HG02759 (cell line): ENCODE measurements around the gene C2orf49.
"Not testable (repeated sequence)": the region's sequence is repeated elsewhere in the genome, so short reads cannot be mapped to it uniquely, and the experiment has no call there.

Experiments
- ATAC-seq: cut with Tn5 transposase; IDR thresholded peaks from one replicate; pipeline ENCODE4 v1.9.1; 2021; ENCODE audit warnings: mild to moderate bottlenecking, moderate library complexity; ENCODE audit not compliant: unreplicated experiment

C2orf49 gene

DNA sequence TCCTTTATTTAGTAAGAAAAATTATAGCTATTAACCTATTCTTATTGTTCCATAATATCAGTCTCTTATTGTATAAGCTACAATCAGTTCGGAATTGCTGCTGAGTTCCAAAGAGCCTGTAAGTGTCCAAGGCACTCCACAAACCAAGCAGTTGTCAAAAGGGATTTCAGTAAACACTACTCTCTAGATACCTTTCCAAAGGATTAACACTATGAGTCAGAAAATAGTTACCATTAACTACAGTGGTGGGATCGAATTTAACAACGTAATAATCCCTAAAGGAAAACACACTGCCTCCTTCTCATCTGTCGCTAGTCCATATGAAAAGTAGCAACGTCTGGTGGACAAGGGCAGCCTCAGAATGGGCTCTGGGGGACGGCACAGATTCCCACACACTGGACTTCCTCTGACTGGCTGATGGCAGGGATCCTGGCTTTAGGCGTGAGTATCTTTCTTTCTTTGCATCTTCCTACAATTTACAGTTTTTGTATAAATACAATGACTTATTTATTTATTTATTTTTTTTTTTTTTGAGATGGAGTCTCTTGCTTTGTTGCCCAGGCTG lies 16.6 kb upstream of the C2orf49 start:
- ATAC-seq: no peak

DNA sequence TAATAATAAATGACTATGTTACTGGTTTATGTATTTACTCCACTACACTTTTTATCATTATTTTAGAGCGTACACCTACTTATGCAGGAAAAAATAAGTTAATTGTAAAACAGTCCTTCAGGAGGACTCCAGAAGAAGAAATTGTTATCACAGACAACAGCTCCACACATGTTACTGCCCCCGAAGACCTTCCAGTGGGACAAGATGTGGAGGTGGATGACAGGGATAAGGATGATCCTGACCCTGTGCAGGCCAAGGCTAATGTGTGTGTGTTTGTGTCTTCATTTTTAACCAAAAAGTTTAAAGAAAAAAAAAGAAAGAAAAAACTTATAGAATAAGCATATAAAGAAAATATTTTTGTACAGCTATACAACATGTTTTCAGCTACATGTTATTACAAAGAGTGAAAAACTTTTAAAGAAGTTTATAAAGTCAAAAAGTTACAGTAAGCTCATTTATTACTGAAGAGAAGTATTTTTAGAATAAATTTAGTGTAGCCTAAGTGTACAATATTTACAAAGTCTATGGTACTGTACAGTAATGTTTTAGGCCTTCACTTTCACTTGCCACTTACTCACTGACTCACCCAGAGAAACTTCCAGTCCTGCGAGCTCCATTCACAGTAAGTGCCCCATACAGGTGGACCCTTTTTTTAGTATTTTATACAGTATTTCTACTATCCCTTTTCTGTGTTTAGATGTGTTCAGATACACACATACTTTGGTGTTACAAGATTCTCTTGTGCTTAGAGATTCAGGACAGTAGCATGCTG lies 15.3 kb upstream of the C2orf49 start:
- ATAC-seq: no peak

DNA sequence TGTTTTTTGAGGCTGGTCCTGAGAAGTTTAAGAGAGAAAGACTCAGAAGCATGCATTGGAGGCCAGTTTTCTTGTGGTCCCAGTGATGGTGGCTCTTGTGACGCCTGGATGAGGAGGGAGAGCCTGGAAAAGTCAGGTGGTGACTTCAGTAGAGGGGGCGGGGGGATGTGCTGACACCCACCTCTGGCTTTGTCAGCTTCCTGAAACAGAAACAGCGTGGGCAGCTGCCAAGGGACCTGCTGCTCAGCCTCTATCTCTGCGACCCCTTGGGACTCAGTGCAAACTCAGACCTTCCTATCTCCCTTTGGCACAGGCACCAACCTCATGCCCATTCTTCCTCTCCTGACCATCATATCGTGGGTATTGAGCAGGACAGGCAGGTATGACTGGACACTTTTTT lies 14.2 kb upstream of the C2orf49 start:
- no peak for ATAC-seq

DNA sequence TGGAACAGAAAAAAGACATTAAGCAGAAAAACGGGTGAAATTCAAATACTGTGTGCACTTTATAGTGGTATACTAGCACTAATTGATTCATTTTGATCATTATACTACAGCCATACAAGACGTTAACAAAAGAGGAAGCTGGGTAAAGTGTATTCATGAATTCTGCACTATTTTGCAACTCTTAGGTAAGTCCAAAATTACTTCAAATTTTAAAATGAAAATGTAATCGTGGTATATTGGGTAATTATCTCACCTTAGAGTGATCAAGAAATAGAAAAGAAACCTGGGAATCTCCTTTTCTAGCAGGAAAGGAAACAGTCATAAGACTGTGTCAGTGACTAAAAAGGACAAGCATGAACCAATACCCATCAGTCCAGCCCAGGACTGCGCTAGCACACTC lies 13.2 kb upstream of the C2orf49 start:
- no peak for ATAC-seq

DNA sequence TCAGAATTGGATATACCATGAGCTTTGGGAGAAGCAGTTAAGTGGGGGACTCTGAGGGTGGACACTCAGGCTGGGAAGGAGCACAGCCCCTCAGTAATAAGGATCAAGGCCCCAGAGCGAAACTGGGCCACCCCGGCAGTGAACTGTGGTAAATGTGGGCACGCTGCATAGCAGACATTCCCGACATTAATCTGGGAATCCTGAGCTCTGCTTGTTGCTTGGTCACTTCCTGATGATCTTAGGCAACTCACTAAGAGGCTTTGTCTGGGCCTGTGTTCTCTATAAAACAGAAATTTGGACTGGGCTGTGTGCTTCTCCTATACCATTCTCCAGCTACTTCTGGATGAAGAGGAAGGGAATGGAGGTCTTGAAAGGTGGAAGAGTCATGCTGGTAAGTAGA lies 12.6 kb upstream of the C2orf49 start:
- ATAC-seq: no peak

DNA sequence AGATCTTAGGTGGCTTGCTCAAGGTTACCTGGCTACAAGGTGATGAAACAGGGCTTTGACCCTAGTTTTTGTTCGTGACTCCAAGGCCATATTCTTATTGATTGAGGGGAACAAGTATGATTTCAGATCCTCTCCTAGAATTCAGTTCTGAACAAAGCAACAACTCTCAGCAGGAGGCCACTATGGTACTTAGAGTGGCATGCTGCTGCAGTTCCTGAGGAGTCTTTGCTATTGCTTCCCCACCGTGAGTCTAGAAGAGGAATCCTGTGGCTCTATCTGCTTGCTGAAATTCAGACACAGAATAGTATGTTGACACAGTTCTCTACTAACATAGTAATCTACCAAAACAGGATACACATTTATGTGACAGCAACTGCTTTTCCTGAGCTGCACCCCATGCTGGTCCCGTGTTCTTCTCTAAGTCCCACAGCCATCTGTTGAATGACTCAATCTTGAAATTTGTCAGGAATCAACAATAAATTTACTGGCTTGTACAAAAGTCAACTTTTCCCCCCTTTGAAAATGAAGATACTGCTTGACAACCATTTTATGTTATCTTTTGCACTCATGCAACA lies 11.9 kb upstream of the C2orf49 start:
- ATAC-seq: no peak

DNA sequence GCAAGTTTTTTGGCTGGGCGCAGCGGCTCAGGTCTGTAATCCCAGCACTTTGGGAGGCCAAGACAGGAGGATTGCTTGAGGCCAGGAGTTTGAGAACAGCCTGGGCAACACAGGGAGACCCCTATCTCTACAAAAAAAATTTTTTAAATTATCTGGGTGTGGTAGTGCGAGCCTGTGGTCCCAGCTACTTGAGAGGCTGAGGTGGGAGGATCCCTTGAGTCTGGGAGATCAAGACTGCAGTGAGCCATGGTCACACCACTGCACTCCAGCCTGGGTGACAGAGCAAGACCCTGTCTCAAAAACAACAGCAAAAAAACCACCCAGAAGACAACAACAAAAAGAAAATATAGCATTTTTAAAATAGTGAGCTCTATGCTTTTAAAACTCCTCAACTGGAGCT lies 10.1 kb upstream of the C2orf49 start:
- not testable (repeated sequence) for ATAC-seq

DNA sequence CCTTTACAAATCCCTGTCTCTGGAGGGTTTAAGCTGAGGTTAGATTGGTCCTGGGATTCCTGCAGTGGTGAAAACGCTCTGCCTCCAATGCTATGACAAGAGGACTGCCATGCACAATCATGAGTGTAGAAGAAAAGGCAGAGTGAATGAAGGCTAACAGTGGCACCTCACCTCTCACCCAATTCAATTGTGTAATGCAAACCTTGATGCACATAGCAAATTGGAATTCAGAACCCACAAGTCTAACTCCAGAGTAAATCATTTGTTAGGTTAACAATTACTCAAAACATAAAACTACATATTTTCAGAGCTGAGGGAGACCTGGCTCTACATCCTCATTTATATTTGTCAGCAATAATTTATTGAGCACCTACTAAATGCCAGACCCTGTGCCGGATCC lies 9.7 kb upstream of the C2orf49 start:
- no peak for ATAC-seq

DNA sequence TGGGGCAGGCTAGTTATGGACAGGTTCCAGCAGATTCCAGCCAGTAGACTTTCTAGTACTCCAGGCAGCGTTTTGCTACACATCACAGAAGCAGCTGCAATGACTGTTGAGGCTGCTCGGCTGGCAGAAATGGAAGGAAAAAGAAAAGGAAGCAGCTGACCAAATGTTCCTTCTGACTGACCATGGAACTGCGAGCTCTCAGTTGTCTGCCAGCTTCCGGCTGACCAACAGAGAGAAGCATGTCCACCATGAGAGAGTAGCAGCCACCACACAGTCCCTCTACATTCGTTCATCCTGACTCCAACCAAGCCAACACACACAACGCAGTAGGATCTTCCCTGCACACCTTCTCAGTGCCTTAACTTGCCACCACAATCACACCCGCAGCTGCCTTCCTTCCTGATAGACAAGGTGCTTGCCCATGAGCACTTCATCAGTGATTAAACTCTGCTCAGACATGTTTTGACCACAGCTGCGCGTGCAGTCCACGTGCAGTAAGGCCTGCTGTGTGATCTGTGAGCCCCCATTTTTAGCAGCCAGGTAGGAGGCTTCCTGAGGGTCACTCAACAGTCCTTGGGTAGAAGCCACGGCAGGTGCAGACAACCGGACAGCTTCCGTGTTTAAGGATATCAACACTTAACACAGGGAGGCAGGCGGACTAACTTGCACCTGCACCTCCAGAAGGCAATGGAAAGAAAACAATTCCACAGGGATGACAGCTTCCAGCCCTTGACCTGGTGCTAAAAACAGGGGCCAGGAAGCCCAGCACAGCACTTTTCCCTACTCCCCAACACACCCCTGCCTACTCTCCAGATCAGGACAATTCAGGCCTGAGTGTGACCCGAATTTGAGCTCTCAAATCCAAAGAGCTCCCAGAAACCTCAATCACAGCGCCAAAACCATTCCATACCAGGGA lies 8.8 kb upstream of the C2orf49 start:
- peak; percentile 24 for ATAC-seq

DNA sequence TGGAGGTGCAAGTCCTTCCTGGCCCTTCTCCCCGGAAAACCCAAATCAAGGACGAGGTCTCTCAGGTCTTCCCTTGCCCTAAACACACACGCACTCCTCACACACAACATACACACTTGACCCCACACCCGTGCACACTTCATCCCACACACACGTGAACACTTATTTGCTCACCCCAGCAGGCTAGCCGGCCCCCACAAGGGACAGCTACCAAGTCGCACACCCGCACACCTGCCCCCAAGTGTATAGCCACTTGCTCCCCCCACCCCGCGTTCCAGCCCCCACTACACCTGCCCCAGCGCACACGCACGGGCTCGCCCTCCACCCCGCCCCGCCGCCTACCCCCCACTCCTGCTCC lies 8.2 kb upstream of the C2orf49 start:
- ATAC-seq: peak; percentile 10

DNA sequence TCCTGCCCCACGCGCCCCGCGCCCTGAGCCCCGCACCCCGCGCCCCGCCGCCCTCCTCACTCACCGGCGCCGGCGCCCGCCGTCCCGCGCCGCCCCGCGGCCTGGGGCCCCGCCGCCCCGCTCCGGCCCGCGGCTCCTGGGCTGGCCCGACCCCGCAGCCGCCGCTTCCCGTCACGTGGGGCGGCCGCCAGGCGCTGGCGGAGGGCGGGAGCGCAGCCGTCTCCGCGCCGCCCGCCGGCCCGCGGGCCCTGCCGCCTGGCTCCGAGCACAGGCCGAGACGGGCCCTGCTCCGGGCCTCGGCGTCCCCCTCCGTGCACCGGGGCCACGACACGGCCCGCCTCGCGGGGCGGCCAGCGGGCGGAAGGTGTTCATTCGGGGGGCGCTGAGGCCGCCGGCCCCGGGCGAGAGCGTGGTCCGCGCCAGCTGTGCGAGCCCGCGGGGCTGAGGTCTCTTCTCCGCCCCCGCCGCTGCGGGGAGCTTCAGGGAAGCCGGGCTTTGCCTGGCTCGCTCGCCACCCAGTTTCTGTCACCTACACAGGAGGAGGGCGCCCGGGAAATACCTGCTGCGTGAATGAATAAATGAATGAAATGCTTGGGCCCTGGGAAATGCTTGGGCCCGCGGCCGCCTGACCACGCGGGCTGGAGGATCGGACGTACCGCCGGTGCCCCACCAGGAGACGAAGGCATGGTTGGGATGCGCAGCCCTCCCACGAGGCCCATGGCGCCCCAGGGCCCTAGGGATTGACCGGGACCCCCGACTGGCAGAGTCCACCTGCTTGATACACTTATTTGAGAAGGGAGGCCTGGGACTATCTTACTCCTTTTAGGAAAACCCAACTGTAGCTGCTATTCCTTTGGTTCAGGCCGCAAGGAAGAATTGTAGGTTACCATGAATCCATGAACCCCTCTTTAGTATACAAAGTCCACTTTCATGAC lies 7.5 kb upstream of the C2orf49 start, which contains the start of gene TGFBRAP1:
TGFBRAP1 (minus strand) TSS at position 175 of the 935 bp plus-strand sequence. CDS start 21,434 bp downstream, outside the sequence.
- ATAC-seq: peak; percentile 85

DNA sequence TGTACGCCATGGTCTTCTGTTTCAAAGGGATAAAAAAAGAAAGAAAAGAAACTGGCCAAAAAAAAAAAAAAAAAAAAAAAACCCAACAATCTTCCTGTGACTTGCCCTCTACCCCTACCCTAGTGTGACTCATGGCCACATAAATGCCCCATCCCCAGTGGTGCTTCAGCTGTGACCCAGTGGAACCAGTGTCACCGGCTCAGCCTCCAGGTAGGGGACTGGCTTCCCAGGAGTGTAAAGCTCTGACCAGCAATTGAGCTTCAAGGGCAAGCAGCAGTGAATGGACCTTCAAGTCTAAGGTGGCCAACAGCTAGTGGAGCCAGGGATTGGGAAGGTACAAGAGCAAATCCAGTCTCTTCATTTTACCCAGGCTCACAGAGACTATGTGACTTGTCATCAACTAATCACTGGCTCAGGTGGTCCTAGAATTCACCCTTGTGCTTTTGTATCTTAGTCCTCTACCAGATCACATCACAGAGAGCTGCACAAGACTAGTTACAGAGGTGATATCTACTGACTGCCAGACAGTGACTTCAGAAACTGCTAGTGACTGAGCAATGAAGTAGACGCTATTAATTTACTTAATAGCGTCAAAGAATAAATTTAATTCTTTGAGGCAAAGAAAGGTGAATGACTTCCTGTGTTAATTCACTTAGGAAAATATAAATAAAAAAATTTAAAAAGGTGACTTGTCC lies 6.5 kb upstream of the C2orf49 start:
- ATAC-seq: no peak

DNA sequence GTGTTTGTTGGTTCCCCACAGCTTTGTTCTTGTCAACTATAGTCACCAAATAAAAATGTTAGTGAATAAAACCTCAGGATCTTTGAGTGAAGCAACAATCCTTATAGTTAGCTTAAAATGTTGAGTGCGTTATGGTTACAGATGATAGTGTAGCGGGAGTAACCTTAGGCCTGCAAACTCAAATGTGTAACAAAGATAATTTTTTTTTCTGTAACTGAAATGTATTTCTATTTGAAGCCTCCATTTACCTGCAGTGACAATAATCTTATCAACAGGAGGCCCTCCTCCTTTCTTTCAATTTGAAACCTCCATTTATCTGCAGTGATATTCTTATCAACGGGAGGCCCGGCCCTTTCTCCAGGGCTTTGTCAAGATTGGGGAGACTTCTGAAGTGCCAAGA lies 3.1 kb upstream of the C2orf49 start:
- ATAC-seq: no peak

DNA sequence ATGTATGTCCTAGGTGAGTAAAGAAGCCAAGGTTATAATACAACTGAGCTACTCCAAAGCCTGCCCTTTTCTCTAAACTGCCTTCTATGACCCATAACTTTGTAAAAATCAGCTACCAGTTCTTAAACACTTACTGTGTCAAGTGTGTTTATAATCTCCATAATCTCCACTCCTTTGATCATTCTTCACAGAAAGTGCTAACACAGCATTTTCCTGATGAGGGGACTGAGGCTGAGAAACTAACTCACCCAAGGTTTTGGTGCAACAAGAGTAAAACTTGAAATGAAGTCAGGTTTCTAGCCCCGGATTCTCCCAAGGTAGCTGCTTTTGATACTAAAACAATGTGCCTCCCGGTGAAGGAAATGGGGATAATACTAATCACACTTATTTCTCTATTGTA lies 1.9 kb upstream of the C2orf49 start:
- no peak for ATAC-seq

DNA sequence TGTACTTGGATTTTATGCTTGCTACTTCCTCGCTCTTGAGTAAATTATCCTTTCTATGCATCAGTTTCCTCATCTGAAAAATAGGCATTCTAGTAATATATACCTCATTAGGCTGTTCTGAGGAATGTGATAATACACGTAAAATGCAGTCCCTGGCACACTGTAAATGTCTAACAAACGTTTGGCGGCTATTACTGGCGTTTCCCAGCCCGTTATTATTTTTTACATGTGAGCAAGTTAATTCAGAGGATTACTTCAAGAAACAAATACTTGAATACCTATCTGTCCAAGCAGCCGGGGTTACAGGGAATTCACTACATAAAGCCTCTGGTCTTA lies 586 bp upstream of the C2orf49 start:
- ATAC-seq: no peak

DNA sequence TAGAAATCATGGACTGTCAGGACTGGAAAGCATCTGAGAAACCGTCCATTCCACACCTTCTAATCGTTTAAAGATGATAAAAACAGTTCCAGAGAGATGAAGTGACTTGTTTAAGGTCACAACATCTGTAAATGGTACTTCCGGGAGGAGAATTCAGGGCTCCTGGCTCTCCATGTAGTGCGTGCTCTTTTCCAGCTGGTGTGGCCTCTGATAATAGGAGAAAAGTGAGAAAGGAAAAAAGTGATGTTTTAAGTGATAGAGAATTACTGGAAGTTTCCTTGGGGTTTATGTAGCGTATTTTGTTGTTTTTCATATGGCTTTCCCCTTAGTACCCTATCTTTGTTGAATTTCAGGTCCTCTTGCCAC lies 663 bp downstream of the C2orf49 start:
- peak; percentile 18 for ATAC-seq

DNA sequence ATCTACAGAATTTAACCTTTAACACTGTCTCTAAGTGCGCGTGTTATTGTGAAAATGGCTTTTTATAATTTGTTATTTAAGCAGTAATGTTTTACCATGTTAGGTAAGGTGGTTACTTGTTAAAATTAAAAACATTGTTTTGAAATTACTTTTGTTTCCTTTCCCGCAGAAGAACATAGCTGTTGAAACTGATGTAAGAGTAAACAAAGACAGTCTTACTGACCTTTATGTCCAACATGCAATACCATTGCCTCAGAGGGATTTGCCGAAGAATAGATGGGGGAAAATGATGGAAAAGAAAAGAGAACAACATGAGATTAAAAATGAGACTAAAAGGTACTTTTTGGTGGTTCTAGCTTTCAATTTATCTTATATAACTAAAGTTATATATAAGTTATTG lies 2.1 kb downstream of the C2orf49 start:
- ATAC-seq: no peak

DNA sequence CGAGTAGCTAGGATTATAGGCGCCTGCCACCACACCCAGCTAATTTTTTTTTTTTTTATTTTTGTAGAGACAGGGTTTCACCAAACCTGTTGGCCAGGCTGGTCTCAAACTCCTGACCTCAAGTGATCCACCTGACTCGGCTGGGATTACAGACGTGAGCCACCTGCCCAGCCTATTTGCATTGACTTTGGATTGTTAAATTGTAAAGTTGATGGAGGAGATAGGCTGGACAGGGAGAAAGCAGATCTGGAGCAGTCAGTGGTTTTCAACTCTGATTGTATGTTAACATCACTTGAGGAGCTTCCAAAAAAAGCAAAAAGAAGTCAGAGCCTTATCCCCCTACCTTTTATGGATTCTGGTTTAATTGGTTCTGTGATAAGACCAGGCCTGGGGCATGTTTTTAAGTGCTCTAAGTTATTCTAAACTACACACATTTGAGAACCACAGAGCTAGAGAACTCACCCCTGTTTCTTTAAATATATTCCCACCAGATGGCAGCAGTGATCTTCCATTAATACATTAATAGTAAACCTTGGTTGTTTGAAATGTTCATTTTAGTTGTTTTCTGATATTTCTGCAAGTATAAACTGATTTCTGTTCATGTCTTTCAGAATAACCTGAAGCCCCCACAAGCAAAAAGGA lies 7.5 kb downstream of the C2orf49 start:
- no peak for ATAC-seq

DNA sequence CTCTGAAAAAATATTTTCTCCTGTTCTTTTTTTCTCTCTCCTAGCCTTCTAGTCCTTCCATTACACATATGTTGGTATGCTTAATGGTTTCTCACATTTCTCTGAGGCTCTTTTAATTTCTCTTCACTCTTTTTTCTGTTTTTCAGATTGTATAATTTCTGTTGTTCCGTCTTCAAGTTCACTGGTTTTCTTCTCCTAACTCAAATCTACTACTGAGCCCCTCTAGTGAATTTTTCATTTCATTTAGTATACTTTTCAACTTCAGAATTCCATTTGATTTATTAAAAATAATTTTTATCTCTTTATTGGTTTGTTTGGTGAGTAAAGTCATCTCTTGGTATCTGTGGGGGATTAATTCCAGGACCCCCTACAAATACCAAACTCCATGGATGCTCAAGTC lies 19.8 kb downstream of the C2orf49 start:
- ATAC-seq: no peak
